HG02588 (cell line): ENCODE results near the gene PLVAP.

ENCODE experiments used
- ATAC-seq: cut with Tn5 transposase; IDR thresholded peaks from one replicate; pipeline ENCODE4 v1.9.1; 2021; ENCODE audit warnings: mild to moderate bottlenecking, moderate library complexity; ENCODE audit not compliant: unreplicated experiment

The PLVAP gene

GRCh38 chr19:17324357-17325114 lies 52.6 kb downstream of the PLVAP start:
- no peak for ATAC-seq

GRCh38 chr19:17323964-17324332 lies 53.2 kb downstream of the PLVAP start:
- no peak for ATAC-seq

GRCh38 chr19:17323300-17323963 lies 53.7 kb downstream of the PLVAP start:
- ATAC-seq, result no peak

GRCh38 chr19:17322854-17323253 lies 54.3 kb downstream of the PLVAP start:
- ATAC-seq, result no peak

- no peak for ATAC-seq
These were observed 55.3 kb downstream of the PLVAP start for GRCh38 chr19:17321655-17322489.

GRCh38 chr19:17320435-17320834 lies 56.7 kb downstream of the PLVAP start:
- ATAC-seq, result no peak

- ATAC-seq, result no peak
These were observed 57.5 kb downstream of the PLVAP start for GRCh38 chr19:17319473-17320238.

- ATAC-seq, result no peak
These were observed 58.2 kb downstream of the PLVAP start for GRCh38 chr19:17318966-17319365.

- ATAC-seq, result no peak
These were observed 63.0 kb downstream of the PLVAP start for GRCh38 chr19:17314007-17314593.

- ATAC-seq, result no peak
These were observed 64.7 kb downstream of the PLVAP start for GRCh38 chr19:17312189-17313113.

GRCh38 chr19:17311455-17312188 lies 65.5 kb downstream of the PLVAP start:
- no peak for ATAC-seq

GRCh38 chr19:17309965-17310461 lies 67.1 kb downstream of the PLVAP start:
- ATAC-seq, result no peak

- ATAC-seq, result peak; percentile 56
These were observed 67.8 kb downstream of the PLVAP start, which contains the start of gene DDA1 for GRCh38 chr19:17309198-17309964. Gene DDA1 (plus strand): TSS chr19:17309563. CDS start chr19:17309655, 92 bp downstream.

- ATAC-seq, result no peak
These were observed 69.2 kb downstream of the PLVAP start for GRCh38 chr19:17307876-17308377.

GRCh38 chr19:17306285-17306714 lies 70.8 kb downstream of the PLVAP start:
- ATAC-seq, result no peak

- peak; percentile 51 for ATAC-seq
These were observed 71.4 kb downstream of the PLVAP start, which contains the start of gene MRPL34 for GRCh38 chr19:17305517-17306284. Gene MRPL34 (plus strand): TSS chr19:17305872. CDS start chr19:17305893, 21 bp downstream.

- no peak for ATAC-seq
These were observed 72.0 kb downstream of the PLVAP start for GRCh38 chr19:17305216-17305516.
